ENCODE results near the gene WT1.

The WT1 gene

GRCh38 chr11:32414925-32415324 is 20.4 kb downstream of the WT1 start:
- H4K20me1 ChIP-seq (ENCODE audit: insufficient read depth, low read length), result no peaks in the 10 kb centered on the region
- no peak overlapping the region for H3K4me3 ChIP-seq (ENCODE audit: low read length)
- H3K79me2 ChIP-seq (ENCODE audit: low read length), result no peaks in the 10 kb centered on the region
- no peaks in the 10 kb centered on the region for H3K9me3 ChIP-seq (ENCODE audit: insufficient read depth, low read length)
- peaks cover 24% of the 10 kb centered on the region for H3K27me3 ChIP-seq (ENCODE audit: low read depth, low read length)
- no peak overlapping the region for H3K27ac ChIP-seq (ENCODE audit: low read length)
- H3K9ac ChIP-seq (ENCODE audit: low read length), result no peak overlapping the region
- no peaks in the 10 kb centered on the region for H3K4me1 ChIP-seq (ENCODE audit: low read length)
- no peaks in the 10 kb centered on the region for H3K36me3 ChIP-seq (replicated peaks; ENCODE audit: low read depth, low read length)
- TF ChIP-seq CTCF (IDR thresholded peaks at IDR 0.05; ENCODE audit: low read depth, low read length) (no peak), EZH2phosphoT487 (IDR thresholded peaks at IDR 0.05; ENCODE audit: low read depth) (no peak)
- no peak overlapping the region for H2AFZ ChIP-seq (ENCODE audit: low read depth, low read length)
- H3K4me2 ChIP-seq (ENCODE audit: low read length), result no peak overlapping the region

GRCh38 chr11:32411942-32412615 is 23.3 kb downstream of the WT1 start:
- no peaks in the 10 kb centered on the region for H3K4me1 ChIP-seq (ENCODE audit: low read length)
- H3K27ac ChIP-seq (ENCODE audit: low read length), result no peak overlapping the region
- no peaks in the 10 kb centered on the region for H3K9me3 ChIP-seq (ENCODE audit: insufficient read depth, low read length)
- no peaks in the 10 kb centered on the region for H3K79me2 ChIP-seq (ENCODE audit: low read length)
- no peaks in the 10 kb centered on the region for H4K20me1 ChIP-seq (ENCODE audit: insufficient read depth, low read length)
- TF ChIP-seq EZH2phosphoT487 (IDR thresholded peaks at IDR 0.05; ENCODE audit: low read depth) (no peak), CTCF (IDR thresholded peaks at IDR 0.05; ENCODE audit: low read depth, low read length) (no peak)
- no peak overlapping the region for H2AFZ ChIP-seq (ENCODE audit: low read depth, low read length)
- no peak overlapping the region for H3K9ac ChIP-seq (ENCODE audit: low read length)
- H3K4me2 ChIP-seq (ENCODE audit: low read length), result no peak overlapping the region
- no peak overlapping the region for H3K4me3 ChIP-seq (ENCODE audit: low read length)
- peaks cover 24% of the 10 kb centered on the region for H3K27me3 ChIP-seq (ENCODE audit: low read depth, low read length)
- no peaks in the 10 kb centered on the region for H3K36me3 ChIP-seq (replicated peaks; ENCODE audit: low read depth, low read length)

DNA sequence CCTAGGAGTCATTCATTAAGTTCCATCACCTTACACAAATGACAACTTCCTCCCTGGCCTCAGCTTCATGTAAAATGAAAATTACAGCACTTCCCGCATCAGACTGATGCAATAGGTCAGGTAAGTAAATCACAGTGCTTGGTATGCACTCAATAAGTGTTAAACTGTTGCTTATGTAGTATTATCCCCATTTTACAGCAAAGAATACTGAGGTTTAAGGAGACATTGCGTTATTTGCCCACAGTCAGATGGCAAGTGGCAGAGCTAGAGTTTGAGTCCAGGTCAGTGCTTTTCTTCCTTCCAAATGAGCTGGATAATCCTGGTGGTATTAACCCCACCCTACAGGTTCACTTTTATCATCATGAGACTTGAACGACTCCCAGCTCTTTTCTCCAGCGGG is 29.7 kb downstream of the WT1 start:
- no peaks in the 10 kb centered on the region for H3K9me3 ChIP-seq (ENCODE audit: insufficient read depth, low read length)
- H3K79me2 ChIP-seq (ENCODE audit: low read length), result no peaks in the 10 kb centered on the region
- no peak overlapping the region for H2AFZ ChIP-seq (ENCODE audit: low read depth, low read length)
- H3K27me3 ChIP-seq (ENCODE audit: low read depth, low read length), result peaks cover 8% of the 10 kb centered on the region; the same call in 1 of the 2 replicates
- H4K20me1 ChIP-seq (ENCODE audit: insufficient read depth, low read length), result no peaks in the 10 kb centered on the region
- TF ChIP-seq EZH2phosphoT487 (IDR thresholded peaks at IDR 0.05; ENCODE audit: low read depth), result no peak
- TF ChIP-seq CTCF (IDR thresholded peaks at IDR 0.05; ENCODE audit: low read depth, low read length), result no peak
- H3K27ac ChIP-seq (ENCODE audit: low read length), result no peak overlapping the region
- no peak overlapping the region for H3K4me3 ChIP-seq (ENCODE audit: low read length)
- no peak overlapping the region for H3K9ac ChIP-seq (ENCODE audit: low read length)
- no peak overlapping the region for H3K4me2 ChIP-seq (ENCODE audit: low read length)
- no peaks in the 10 kb centered on the region for H3K36me3 ChIP-seq (replicated peaks; ENCODE audit: low read depth, low read length)
- H3K4me1 ChIP-seq (ENCODE audit: low read length), result no peaks in the 10 kb centered on the region

DNA sequence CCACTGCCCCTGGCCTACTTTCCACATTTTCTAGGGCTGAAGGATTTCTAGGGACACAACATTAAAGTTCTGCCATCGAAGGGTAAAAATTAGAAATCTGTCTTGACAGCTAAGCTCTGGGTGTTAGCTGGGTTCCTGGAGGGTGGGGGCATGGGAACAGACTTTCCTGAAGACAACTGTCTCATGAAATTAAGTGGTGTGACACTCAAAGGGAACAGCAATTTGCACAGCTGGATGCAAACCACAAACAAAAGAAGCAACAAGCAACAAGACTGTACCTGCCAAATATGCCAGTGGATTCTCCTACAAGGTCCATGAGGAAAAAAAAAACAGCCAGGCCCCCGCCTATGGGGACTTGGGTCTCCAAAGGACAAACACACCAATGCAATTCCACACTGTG is 32.5 kb downstream of the WT1 start:
- no peak for TF ChIP-seq CTCF (IDR thresholded peaks at IDR 0.05; ENCODE audit: low read depth, low read length)
- TF ChIP-seq EZH2phosphoT487 (IDR thresholded peaks at IDR 0.05; ENCODE audit: low read depth), result no peak
- no peaks in the 10 kb centered on the region for H3K79me2 ChIP-seq (ENCODE audit: low read length)
- H3K27me3 ChIP-seq (ENCODE audit: low read depth, low read length), result no peaks in the 10 kb centered on the region
- H3K4me1 ChIP-seq (ENCODE audit: low read length), result no peaks in the 10 kb centered on the region
- no peaks in the 10 kb centered on the region for H3K9me3 ChIP-seq (ENCODE audit: insufficient read depth, low read length)
- no peaks in the 10 kb centered on the region for H4K20me1 ChIP-seq (ENCODE audit: insufficient read depth, low read length)
- H3K36me3 ChIP-seq (replicated peaks; ENCODE audit: low read depth, low read length), result no peaks in the 10 kb centered on the region
- H3K4me2 ChIP-seq (ENCODE audit: low read length), result no peak overlapping the region
- H3K4me3 ChIP-seq (ENCODE audit: low read length), result no peak overlapping the region
- H2AFZ ChIP-seq (ENCODE audit: low read depth, low read length), result no peak overlapping the region
- no peak overlapping the region for H3K9ac ChIP-seq (ENCODE audit: low read length)
- no peak overlapping the region for H3K27ac ChIP-seq (ENCODE audit: low read length)

Data from OCI-LY3 (cell line).